Activated T-helper 1 cell treated with anti-CD3 and anti-CD28 coated beads, Interleukin-12 subunit alpha, Interleukin-12 subunit beta, Interleukin-2, Interleukin-4 antibody, amounts not matched to agents 30 ng/mL and 10 ng/mL and 1 ng/mL, durations not matched to agents 14 hours and 24 hours and 36 hours (primary cell): ENCODE data around the gene APOM. TPM values are rescaled to one million over a fixed set of nuclear protein-coding genes. Genes with fewer than 3 reads are reported as not detected.
A peak's percentile ranks its signal among the peaks of the same experiment; 100 is the strongest.

Experiments used
- DNase-seq: peaks from one replicate; pipeline ENCODE4 v3.0.0; 2021; ENCODE audit warnings: low spot score
- H3K27ac Mint-ChIP-seq: one replicate; pipeline ENCODE4 v1.8.0; 2021; ENCODE audit warnings: mild to moderate bottlenecking, mixed read lengths
- H3K27me3 Mint-ChIP-seq: one replicate; pipeline ENCODE4 v1.8.0; 2022; ENCODE audit warnings: mild to moderate bottlenecking, moderate library complexity, mixed read lengths; ENCODE audit not compliant: insufficient read depth
- H3K36me3 Mint-ChIP-seq: one replicate; pipeline ENCODE4 v1.8.0; 2021; ENCODE audit warnings: low read depth, mixed read lengths
- H3K4me1 Mint-ChIP-seq: one replicate; pipeline ENCODE4 v1.8.0; 2021; ENCODE audit warnings: low read depth, mixed read lengths
- H3K4me3 Mint-ChIP-seq: one replicate; pipeline ENCODE4 v1.8.0; 2021; ENCODE audit warnings: mild to moderate bottlenecking, moderate library complexity, mixed read lengths
- H3K9me3 Mint-ChIP-seq: one replicate; pipeline ENCODE4 v1.8.0; 2021; ENCODE audit warnings: mixed read lengths
- intact Hi-C: fragments of 100-400 bp; cut with micrococcal nuclease; formaldehyde crosslinking; loops from one replicate; pipeline ENCODE4 v1.15.1; 2024
- total RNA-seq: library from RNA; stranded (reverse); gene quantifications from 2 replicates; pipeline ENCODE4 v1.2.3, GENCODE V29; 2022

The APOM gene
- total RNA-seq, 1 donor from 2014 or later, result 1.8 TPM

DNA sequence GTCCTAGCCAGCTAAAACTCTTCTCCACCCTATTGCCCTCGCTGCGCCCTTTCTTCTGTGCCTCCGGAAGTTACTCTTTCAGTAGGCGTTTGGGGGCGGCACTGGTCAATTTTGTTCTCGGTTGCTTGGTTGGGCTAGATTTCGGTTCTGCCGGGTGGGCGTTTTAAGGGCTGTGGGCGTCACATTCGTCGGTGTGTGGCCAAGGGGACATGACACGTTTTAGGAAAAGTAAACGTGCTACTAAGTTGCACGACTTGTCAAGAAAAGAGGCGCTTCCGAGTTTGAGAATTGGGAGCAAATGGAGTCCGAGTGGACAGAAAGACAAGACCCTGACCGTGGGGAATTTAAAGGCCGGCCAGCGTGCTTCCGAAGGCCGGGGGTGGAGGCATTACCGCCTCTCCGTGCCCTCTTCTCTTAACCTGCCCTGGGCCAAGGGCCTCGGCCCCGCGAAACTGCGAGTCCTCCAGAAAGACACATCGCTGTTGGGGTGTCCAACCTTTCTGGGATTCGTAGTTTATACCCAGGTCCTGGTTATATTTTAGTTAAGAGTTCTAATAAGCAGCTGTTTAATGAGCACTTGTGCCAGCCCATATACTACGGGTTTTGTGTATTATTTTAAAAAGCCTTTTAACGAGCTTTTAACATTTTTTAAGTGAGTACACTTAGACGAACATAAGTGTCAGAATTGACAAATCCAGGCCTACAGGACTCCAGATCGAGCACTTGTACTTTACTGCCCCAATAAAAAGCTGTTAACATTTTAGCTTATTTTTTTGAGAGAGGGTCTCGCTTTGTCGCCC is 2.6 kb upstream of the APOM start:
- peak overlapping the region; percentile 100 for H3K27ac Mint-ChIP-seq
- H3K36me3 Mint-ChIP-seq, result peaks cover 36% of the 10 kb centered on the region
- peak; percentile 81 for DNase-seq
- peaks cover 48% of the 10 kb centered on the region for H3K4me1 Mint-ChIP-seq
- H3K9me3 Mint-ChIP-seq, result no peaks in the 10 kb centered on the region
- intact Hi-C loops, result loop anchor here (1.0 to 5.0 kb wide), 15 partner anchors 7 to 1189 kb away; partner anchors contain the start of genes ABHD16A, C6orf47, DDX39B and HSPA1B
- no peaks in the 10 kb centered on the region for H3K27me3 Mint-ChIP-seq
- peak overlapping the region; percentile 93 for H3K4me3 Mint-ChIP-seq

DNA sequence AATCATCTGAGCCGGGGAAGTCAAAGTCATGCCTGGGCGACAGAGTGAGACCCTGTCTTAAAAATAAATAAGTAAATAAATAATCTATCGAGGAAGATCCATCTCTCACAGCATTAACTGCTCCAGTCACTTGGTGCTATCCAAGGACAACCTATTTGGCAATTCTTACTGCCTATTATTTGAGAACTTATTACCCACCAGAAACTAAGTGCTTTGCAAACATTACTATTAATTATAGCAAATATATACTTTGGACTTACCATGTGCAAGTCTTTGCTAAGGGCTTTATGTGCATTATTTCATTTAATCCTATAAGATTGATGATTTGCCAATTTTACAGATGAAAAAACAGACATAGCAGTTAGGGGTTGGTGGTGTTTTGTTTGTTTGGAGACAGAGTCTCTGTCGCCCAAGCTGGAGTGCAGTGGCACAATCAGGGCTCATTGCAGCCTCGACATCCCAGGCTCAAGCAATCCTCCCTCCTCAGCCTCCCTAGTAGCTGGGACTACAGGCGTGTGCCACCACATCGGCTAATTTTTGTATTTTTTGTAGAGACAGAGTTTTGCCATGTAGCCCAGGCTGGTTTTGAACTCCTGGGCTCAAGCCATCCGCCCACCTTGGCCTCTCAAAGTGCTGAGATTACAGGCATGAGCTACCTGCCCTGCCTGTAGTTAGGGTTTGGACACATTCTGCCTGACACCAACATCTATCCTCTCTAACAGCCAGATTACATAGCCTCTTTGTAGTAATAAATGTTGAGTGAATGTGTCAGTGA is 933 bp upstream of the APOM start:
- H3K27ac Mint-ChIP-seq, result no peak overlapping the region
- no peaks in the 10 kb centered on the region for H3K27me3 Mint-ChIP-seq
- DNase-seq, result no peak
- peak overlapping the region; percentile 15 for H3K4me3 Mint-ChIP-seq
- H3K4me1 Mint-ChIP-seq, result peaks cover 57% of the 10 kb centered on the region
- intact Hi-C loops, result loop anchor here (5.0 kb wide), 1 partner anchor 1188 kb away; the partner anchor contains the start of gene PSMB8
- peaks cover 31% of the 10 kb centered on the region for H3K36me3 Mint-ChIP-seq
- H3K9me3 Mint-ChIP-seq, result no peaks in the 10 kb centered on the region

DNA sequence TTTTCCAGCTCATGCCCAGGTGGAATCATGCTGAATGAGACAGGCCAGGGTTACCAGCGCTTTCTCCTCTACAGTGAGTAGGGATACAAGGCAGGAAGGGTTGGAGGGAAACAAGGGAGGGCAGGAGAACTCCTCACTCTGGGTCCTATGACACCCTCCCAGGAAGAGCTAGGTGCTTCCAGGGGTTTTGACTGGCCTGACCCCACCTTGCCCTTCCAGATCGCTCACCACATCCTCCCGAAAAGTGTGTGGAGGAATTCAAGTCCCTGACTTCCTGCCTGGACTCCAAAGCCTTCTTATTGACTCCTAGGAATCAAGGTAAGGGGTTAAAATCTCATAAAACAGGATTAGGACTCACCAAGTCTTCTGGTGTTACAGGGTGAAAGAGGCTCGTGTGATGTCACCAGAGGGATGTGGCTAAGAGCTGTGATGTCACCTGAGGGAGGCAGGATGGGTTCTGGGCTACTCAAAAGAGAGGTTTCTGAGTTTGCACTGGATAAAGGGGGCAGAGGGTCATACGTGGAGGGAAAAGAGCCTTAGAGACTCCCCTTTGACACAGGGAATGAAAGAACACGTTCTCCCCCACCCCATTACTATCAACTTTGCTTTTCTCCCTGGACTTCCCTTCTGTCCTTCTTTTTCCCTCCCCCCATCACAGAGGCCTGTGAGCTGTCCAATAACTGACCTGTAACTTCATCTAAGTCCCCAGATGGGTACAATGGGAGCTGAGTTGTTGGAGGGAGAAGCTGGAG is 1.9 kb downstream of the APOM start:
- peak overlapping the region; percentile 24 for H3K27ac Mint-ChIP-seq
- peak overlapping the region; percentile 91 for H3K4me3 Mint-ChIP-seq
- peaks cover 66% of the 10 kb centered on the region for H3K4me1 Mint-ChIP-seq
- H3K9me3 Mint-ChIP-seq, result no peaks in the 10 kb centered on the region
- intact Hi-C loops, result no loop called here
- H3K36me3 Mint-ChIP-seq, result peaks cover 38% of the 10 kb centered on the region
- no peaks in the 10 kb centered on the region for H3K27me3 Mint-ChIP-seq
- DNase-seq, result peak; percentile 29

DNA sequence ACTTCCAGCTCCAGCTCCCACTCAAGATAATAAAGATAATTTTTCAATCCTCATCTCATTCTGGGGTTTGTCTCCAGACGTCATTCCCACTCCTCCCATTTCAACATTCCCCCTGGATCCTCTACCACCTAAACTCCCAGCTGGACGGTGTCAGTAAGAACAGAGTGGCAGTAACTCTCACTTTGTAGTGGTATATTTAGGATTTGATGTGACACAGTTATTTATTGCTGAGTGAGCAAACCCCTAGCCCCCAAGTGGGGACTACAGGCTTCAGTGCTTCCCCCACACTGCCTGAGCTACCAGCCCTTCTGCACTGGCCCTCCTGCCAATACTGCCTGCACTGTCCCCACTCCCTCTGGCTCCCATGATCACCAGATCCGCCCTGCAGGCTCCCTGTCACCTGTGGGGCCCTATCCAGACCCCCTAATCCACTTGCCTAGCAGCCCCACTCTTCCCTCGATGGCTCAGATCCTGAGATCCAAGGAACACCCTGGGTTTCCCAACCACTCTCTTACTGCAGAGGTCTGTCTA is 2.5 kb downstream of the APOM start:
- DNase-seq, result no peak
- Mint-ChIP-seq H3K9me3 (no peaks in the 10 kb centered on the region), H3K36me3 (peaks cover 43% of the 10 kb centered on the region), H3K27me3 (no peaks in the 10 kb centered on the region), H3K27ac (peak overlapping the region; percentile 68), H3K4me1 (peaks cover 69% of the 10 kb centered on the region), H3K4me3 (peak overlapping the region; percentile 91)
- intact Hi-C loops, result no loop called here

DNA sequence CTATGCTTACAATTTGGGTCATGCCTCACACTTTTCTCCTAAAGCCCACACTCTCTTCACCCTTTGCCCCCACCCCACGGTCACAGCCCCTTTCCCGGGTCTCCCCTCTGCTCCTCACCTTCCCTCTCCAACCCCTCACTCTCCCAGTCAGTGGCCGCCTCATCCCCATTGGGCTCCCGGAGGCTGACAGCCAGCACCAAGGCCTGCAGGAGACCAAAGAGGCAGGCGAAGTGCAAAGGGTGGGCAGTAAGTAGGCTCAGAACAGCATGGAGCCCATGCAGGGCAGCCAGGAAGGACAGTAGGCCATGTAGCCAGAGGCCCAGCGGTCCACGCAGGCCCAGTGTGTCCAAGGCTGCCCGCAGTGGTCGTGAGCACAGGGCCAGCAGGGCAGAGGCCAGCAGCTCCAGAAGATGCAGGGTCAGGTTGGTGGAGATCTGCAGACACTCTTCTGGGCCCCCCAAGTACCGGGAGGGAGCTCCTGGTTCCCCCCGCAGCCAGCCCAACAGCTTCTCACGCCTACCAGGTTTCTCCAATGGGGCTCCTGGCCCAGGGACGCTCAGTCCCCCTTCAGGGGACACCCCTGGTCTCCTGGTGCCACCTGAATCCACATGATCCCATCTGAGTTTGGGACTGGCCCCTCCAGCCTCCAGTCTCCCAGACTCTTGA is 3.4 kb downstream of the APOM start:
- DNase-seq, result no peak
- peaks cover 78% of the 10 kb centered on the region for H3K4me1 Mint-ChIP-seq
- H3K27ac Mint-ChIP-seq, result peak overlapping the region; percentile 76
- no peaks in the 10 kb centered on the region for H3K27me3 Mint-ChIP-seq
- intact Hi-C loops, result no loop called here
- peaks cover 50% of the 10 kb centered on the region for H3K36me3 Mint-ChIP-seq
- H3K9me3 Mint-ChIP-seq, result no peaks in the 10 kb centered on the region
- peak overlapping the region; percentile 91 for H3K4me3 Mint-ChIP-seq

DNA sequence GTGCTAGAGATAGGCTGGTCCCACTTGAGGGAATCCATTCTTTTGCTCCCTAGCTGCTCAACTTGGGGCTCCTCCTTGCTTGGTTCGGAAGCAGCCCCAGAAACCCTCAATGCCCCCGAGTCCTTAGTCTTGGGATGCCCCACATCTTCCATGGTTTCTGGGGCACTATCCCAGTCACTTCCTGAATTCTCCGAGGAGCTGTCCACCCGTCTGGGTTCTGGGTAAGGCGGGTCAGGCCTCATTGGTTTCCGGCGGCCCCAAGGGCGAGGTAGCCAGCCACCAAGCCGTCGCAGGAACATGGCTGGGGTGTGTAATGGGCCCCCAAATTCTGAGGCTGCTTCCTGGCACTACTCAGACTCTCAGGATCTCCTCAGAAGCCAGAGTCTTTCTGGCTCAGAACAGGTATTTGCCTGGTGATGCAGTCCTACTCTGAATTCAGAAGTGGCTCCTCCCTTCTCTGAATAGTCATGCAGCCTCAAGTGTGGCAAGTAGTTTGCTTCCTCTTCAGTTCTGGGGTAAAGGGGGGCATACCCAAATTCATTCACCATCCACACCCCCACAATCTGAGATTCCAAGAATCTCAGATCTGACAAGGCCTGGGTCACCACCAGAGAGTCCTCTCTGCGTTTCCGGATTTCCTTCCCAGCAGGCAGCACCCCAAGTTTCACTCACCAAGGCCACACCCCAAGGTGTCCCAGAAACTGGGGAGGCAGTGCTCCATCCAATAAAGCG is 4.1 kb downstream of the APOM start:
- Mint-ChIP-seq H3K4me1 (peaks cover 85% of the 10 kb centered on the region), H3K9me3 (no peaks in the 10 kb centered on the region), H3K36me3 (peaks cover 55% of the 10 kb centered on the region), H3K27me3 (no peaks in the 10 kb centered on the region), H3K4me3 (peak overlapping the region; percentile 91), H3K27ac (peak overlapping the region; percentile 76)
- intact Hi-C loops, result loop anchor here (1.0 to 10.0 kb wide), 3 partner anchors 8 to 1545 kb away; partner anchors contain the start of genes BAG6, HSD17B8, RING1 and RXRB
- peak; percentile 36 for DNase-seq

DNA sequence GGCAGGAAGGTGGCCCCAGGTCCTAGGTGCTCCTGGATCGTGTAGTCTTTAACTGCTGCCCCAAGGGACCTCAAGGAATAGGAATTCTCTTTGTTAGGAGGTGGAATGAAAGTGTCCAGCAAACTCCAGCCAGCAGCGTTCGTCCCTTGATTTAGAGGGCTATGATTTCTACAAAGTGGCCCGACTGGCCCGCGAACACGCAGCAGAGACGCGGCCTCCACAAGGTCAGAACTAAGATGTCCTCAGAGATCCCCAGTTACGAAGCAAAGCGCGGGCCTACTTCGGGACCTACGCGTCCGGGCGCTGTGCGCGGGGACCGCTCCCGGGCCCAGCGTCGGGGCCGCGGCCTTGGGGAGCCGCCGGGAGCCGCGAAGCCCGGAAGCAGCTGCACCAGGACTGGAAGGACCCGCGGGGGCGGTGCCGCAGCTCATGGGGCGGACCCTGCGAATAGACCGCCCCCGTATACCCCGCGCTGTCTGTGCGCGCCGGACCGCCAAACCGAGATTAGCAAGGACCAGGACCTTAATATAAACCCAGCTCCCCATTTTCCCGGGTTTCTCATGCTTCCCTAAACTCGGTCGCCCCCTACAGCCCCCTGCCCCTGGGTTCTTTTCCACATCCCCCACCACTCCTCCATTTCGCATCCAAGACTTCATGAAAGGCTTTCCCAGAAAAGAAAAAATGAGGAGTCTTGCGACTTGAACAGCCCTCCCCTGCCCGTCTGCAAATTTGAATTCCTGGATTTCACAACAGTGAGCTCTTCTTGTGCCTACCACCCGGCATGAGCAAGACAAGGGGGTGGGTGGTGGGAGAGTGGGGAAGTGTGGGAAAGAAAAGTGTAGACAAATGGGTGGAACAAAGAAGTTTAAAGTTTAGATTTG is 4.9 kb downstream of the APOM start, which contains the start of gene C6orf47:
Gene C6orf47, minus strand, starts transcription at position 398 of the 881 bp plus-strand sequence. CDS start 831 bp downstream, outside the sequence.
- H3K27me3 Mint-ChIP-seq, result no peaks in the 10 kb centered on the region
- H3K27ac Mint-ChIP-seq, result peak within 1 kb of the TSS; percentile 80
- peaks cover 53% of the 10 kb centered on the region for H3K36me3 Mint-ChIP-seq
- intact Hi-C loops, result loop anchor here (1.0 to 10.0 kb wide), 3 partner anchors 8 to 1544 kb away; partner anchors contain the start of genes BAG6, HSD17B8, RING1 and RXRB
- H3K4me3 Mint-ChIP-seq, result peak within 1 kb of the TSS; percentile 91
- peak; percentile 69 for DNase-seq
- H3K4me1 Mint-ChIP-seq, result peaks cover 79% of the 10 kb centered on the region
- H3K9me3 Mint-ChIP-seq, result no peaks in the 10 kb centered on the region

DNA sequence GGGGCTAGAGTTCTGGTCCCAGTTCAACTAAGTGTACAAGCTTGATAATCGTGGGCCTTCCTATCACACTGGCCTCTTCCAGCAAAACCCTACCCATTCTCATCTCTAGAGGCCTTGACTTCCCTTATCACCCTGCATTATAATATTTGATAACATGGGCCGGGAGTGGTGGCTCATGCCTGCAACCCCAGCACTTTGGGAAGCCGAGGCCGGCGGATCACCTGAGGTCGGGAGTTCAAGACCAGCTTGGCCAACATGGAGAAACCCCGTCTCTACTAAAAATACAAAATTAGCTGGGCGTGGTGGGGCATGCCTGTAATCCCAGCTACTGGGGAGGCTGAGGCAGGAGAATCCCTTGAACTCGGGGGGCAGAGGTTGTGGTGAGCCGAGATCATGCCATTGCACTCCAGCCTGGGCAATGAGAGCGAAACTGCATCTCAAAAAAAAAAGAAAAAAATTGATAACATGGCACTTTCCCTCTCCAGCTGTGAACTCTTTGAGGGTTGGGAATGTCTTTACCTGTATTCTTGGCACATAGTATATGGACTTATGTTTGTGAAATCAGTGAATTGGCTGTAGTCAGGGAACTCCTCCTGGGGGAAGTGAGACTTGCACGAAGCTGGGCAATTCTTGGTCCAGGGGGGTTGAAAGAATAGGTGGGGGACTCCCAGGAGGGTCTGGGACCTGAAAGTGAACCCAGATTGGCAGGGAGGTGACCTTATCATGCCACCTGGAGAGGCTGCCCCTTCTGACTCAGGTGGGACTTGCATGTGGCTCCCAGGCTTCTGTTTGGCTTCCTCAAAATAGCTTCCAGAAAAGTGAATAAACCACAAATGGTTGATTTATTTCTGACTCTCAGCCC is 5.8 kb downstream of the APOM start:
- DNase-seq, result no peak
- H3K27me3 Mint-ChIP-seq, result no peaks in the 10 kb centered on the region
- peak overlapping the region; percentile 91 for H3K4me3 Mint-ChIP-seq
- H3K9me3 Mint-ChIP-seq, result no peaks in the 10 kb centered on the region
- peak overlapping the region; percentile 80 for H3K27ac Mint-ChIP-seq
- intact Hi-C loops, result loop anchor here (10.0 kb wide), 2 partner anchors 1313 to 1543 kb away; partner anchors contain the start of genes HSD17B8, RING1, RXRB and SLC39A7
- peaks cover 79% of the 10 kb centered on the region for H3K4me1 Mint-ChIP-seq
- peaks cover 51% of the 10 kb centered on the region for H3K36me3 Mint-ChIP-seq

DNA sequence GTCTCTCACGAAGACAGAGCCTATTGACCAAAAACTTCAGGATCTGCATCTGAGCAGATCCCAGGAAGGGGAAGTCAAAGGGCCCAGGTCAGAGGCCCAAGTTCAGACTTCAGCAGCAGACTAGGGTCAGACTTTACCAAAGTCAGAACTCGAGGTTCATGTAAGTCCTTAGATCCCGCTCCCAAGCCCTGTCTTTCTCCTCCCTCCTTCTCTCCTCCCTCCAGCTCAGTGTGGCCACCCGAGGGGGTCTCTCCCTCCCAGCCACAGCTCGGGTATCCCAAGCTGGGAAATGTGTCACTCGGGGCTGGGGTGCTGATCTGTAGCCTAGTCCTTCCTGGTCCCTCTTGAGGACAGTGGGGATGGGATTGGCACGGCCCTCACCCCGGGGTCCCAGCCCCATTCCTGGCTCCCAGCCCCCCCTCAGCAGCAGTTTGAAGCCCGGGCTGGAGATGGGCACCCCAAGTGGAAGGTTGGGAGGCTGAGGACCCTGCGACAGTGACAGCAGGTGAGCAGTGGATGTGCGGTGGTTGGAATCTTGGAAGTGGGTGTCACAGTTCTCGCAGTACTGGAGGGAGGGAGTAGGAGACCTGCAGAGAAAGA is 6.5 kb downstream of the APOM start:
- intact Hi-C loops, result loop anchor here (10.0 kb wide), 2 partner anchors 1313 to 1543 kb away; partner anchors contain the start of genes HSD17B8, RING1, RXRB and SLC39A7
- DNase-seq, result no peak
- H3K9me3 Mint-ChIP-seq, result no peaks in the 10 kb centered on the region
- no peak overlapping the region for H3K27ac Mint-ChIP-seq
- peaks cover 53% of the 10 kb centered on the region for H3K36me3 Mint-ChIP-seq
- peak overlapping the region; percentile 91 for H3K4me3 Mint-ChIP-seq
- H3K4me1 Mint-ChIP-seq, result peaks cover 84% of the 10 kb centered on the region
- no peaks in the 10 kb centered on the region for H3K27me3 Mint-ChIP-seq
